Lung (tissue), 16 donors: Measurements from ENCODE around the gene AGXT2. TPM values are rescaled to one million over a fixed set of nuclear protein-coding genes. Genes with fewer than 3 reads are reported as not detected.

Source experiments
- ATAC-seq: fragments of 200-7000 bp; cut with Tn5 transposase; one replicate; pipeline ENCODE4 v1.9.1; 2020; ENCODE audit warnings: moderate number of reproducible peaks; ENCODE audit not compliant: insufficient read depth, low FRiP score
- DNase-seq, 3 donors: peaks; one replicate each; pipeline ENCODE4 v3.0.0-alpha.2; 2013 to 2017
- H3K27ac ChIP-seq, 2 donors: one replicate each; pipeline ENCODE4 v1.5.1; 2013; ENCODE audit warnings: mild to moderate bottlenecking in 2 of 2, moderate library complexity in 2 of 2, control low read depth in 1 of 2, inconsistent platforms in 1 of 2, low read depth in 1 of 2, low read length in 1 of 2
- H3K27me3 ChIP-seq, 3 donors: one replicate each; pipeline ENCODE4 v1.5.1; 2013; ENCODE audit warnings: low read length in 2 of 3; ENCODE audit not compliant: control insufficient read depth in 3 of 3, insufficient read depth in 3 of 3
- H3K36me3 ChIP-seq, 4 donors: one replicate each; pipeline ENCODE4 v1.5.1; 2013; ENCODE audit warnings: low read length in 4 of 4, mild to moderate bottlenecking in 1 of 4, moderate library complexity in 1 of 4; ENCODE audit not compliant: control insufficient read depth in 4 of 4, insufficient read depth in 4 of 4
- H3K4me1 ChIP-seq, 5 donors: one replicate each; pipeline ENCODE4 v1.5.1; 2013; ENCODE audit warnings: low read length in 5 of 5, mild to moderate bottlenecking in 2 of 5, moderate library complexity in 1 of 5; ENCODE audit not compliant: control insufficient read depth in 5 of 5, insufficient read depth in 5 of 5
- H3K4me3 ChIP-seq: one replicate; pipeline ENCODE4 v1.5.1; 2013; ENCODE audit warnings: mild to moderate bottlenecking, control low read depth, moderate library complexity
- H3K9ac ChIP-seq, 2 donors: one replicate each; pipeline ENCODE4 v1.5.1; 2013; ENCODE audit warnings: low read length in 2 of 2, control low read depth in 1 of 2; ENCODE audit not compliant: insufficient read depth in 1 of 2
- H3K9me3 ChIP-seq, 4 donors: one replicate each; pipeline ENCODE4 v1.5.1; 2013; ENCODE audit warnings: low read length in 3 of 4, mild to moderate bottlenecking in 1 of 4, moderate library complexity in 1 of 4; ENCODE audit not compliant: control insufficient read depth in 4 of 4, insufficient read depth in 3 of 4
- CTCF ChIP-seq: IDR thresholded peaks from 2 replicates; pipeline ENCODE4 v1.5.1; 2012; ENCODE audit warnings: mild to moderate bottlenecking; ENCODE audit errors: control extremely low read depth, extremely low read depth
- WGBS, 2 donors: extraction: QIAGEN DNeasy Blood & Tissue Kit; methylation state at CpG; one replicate each; pipeline ENCODE4 v1.1.7; 2013; 5-methylcytosine and 5-hydroxymethylcytosine counted together
- long read RNA-seq, 5 donors: transcript quantifications; one replicate each; lab custom pipeline, GENCODE V29; 2026
- polyA plus RNA-seq, 2 donors: library from polyadenylated mRNA; stranded (reverse); fragments of 200-250 nt; gene quantifications; one replicate each; pipeline ENCODE4 v1.2.1, GENCODE V29; 2013
- total RNA-seq, 2 donors: library from RNA; depleted of rRNA in 1 of 2; stranded (reverse); fragments of >200 nt in 1 of 2; gene quantifications; one replicate each; pipeline ENCODE4 v1.2.1, GENCODE V29; 2014 to 2021
- donor health status: control.
- donor health status: control.
- donor health status: Bipolar disorder and iron deficiency.
- donor health status: healthy.
- donor health status: DM: yes; HTN: yes; CAD: no.

The AGXT2 gene
- total RNA-seq = not detected
- not detected for polyA plus RNA-seq
- long read RNA-seq, donor 1 = 0 reads
- long read RNA-seq, donor 2 = 0 reads
- long read RNA-seq, donor 3 = 0 reads
- long read RNA-seq, donor 4 = 0 reads
- long read RNA-seq, donor 5 = 0 reads

GRCh38 chr5:35047785-35048404 is at the start of gene AGXT2:
AGXT2 (minus strand) TSS chr5:35047949; CDS start chr5:35047892, 57 bp downstream.
- WGBS, 2 donors = 77 to 83% methylated on average over 8 of the region's 8 CpGs
- no peak within 1 kb of the TSS for H3K9ac ChIP-seq
- no peaks in the 10 kb centered on the region for H3K36me3 ChIP-seq
- H3K4me3 ChIP-seq = no peak within 1 kb of the TSS
- no peak for ATAC-seq
- no peaks in the 10 kb centered on the region for H3K27me3 ChIP-seq
- DNase-seq = no peak
- TF ChIP-seq CTCF = no peak
- H3K27ac ChIP-seq = no peak within 1 kb of the TSS
- H3K4me1 ChIP-seq = no peaks in the 10 kb centered on the region
- no peaks in the 10 kb centered on the region for H3K9me3 ChIP-seq

- no peak for TF ChIP-seq CTCF
- no peak for DNase-seq
- Histone ChIP-seq H3K9ac (no peak overlapping the region), H3K27me3 (no peaks in the 10 kb centered on the region), H3K4me1 (no peaks in the 10 kb centered on the region), H3K27ac (no peak overlapping the region), H3K4me3 (no peak overlapping the region), H3K9me3 (no peaks in the 10 kb centered on the region), H3K36me3 (no peaks in the 10 kb centered on the region)
- no peak for ATAC-seq
- WGBS, 2 donors = 79 to 86% methylated on average over 1 of the region's 1 CpG
Observed at GRCh38 chr5:35096932-35097331, 49.2 kb upstream of the AGXT2 start.

GRCh38 chr5:35096216-35096615 is 48.5 kb upstream of the AGXT2 start:
- H3K4me3 ChIP-seq = no peak overlapping the region
- H3K36me3 ChIP-seq = no peaks in the 10 kb centered on the region
- no peaks in the 10 kb centered on the region for H3K4me1 ChIP-seq
- ATAC-seq = no peak
- H3K27me3 ChIP-seq = no peaks in the 10 kb centered on the region
- peak in 1 of 3 donors; percentile 33 for DNase-seq
- 58 to 65% methylated on average over 3 of the region's 3 CpGs for WGBS, 2 donors
- H3K9me3 ChIP-seq = no peaks in the 10 kb centered on the region
- TF ChIP-seq CTCF = no peak
- no peak overlapping the region for H3K27ac ChIP-seq
- H3K9ac ChIP-seq = no peak overlapping the region

- Histone ChIP-seq H3K36me3 (no peaks in the 10 kb centered on the region), H3K9me3 (no peaks in the 10 kb centered on the region), H3K27me3 (no peaks in the 10 kb centered on the region), H3K9ac (no peak overlapping the region), H3K27ac (no peak overlapping the region), H3K4me1 (no peaks in the 10 kb centered on the region), H3K4me3 (no peak overlapping the region)
- no peak for TF ChIP-seq CTCF
- WGBS, 2 donors = 88 to 94% methylated on average over 3 of the region's 3 CpGs
- ATAC-seq = no peak
- DNase-seq = no peak
Observed at GRCh38 chr5:35095366-35095765, 47.6 kb upstream of the AGXT2 start.
